Hair follicular keratinocyte (primary cell): ENCODE results near the gene MYRFL. TPM values are rescaled to one million over a fixed set of nuclear protein-coding genes. Genes with fewer than 3 reads are reported as not detected.

Source experiments
- total RNA-seq: library from RNA; depleted of rRNA; stranded (reverse); fragments of >200 nt; gene quantifications from 2 replicates; pipeline ENCODE4 v1.2.3, GENCODE V29; 2015

The MYRFL gene
- 0.42 TPM in 1 of 2 replicates, not detected in the other for total RNA-seq

GRCh38 chr12:69824966-69825560 is at the start of gene MYRFL:
MYRFL (plus strand) TSS chr12:69825227; CDS start chr12:69825518, 291 bp downstream.

Other genes starting within 250 kb of the MYRFL start
- gene CCT2, start 239.8 kb upstream of the MYRFL start, total RNA-seq: 175 and 262 TPM in 2 replicates
- gene LRRC10, start 214.3 kb upstream of the MYRFL start, total RNA-seq: not detected in 2 replicates
- gene BEST3, start 125.9 kb upstream of the MYRFL start, total RNA-seq: not detected in 2 replicates
- gene RAB3IP, start 86.4 kb upstream of the MYRFL start, total RNA-seq: 21.8 and 37.5 TPM in 2 replicates